HG03039 (cell line): ENCODE measurements around the gene TBCB.
"Not testable (repeated sequence)": the region's sequence is repeated elsewhere in the genome, so short reads cannot be mapped to it uniquely, and the experiment has no call there.

Source experiments
- ATAC-seq: cut with Tn5 transposase; IDR thresholded peaks from one replicate; pipeline ENCODE4 v1.9.1; 2021; ENCODE audit warnings: mild to moderate bottlenecking, moderate library complexity; ENCODE audit not compliant: unreplicated experiment

TBCB gene

GRCh38 chr19:36101550-36102327 is 13.5 kb upstream of the TBCB start:
- no peak for ATAC-seq

- no peak for ATAC-seq
Observed at GRCh38 chr19:36103040-36103626, 12.1 kb upstream of the TBCB start.

GRCh38 chr19:36103842-36104552 is 11.3 kb upstream of the TBCB start:
- ATAC-seq, result no peak

- no peak for ATAC-seq
Observed at GRCh38 chr19:36106441-36106840, 8.8 kb upstream of the TBCB start.

GRCh38 chr19:36106991-36107390 is 8.3 kb upstream of the TBCB start:
- ATAC-seq, result no peak

- no peak for ATAC-seq
Observed at GRCh38 chr19:36108684-36109083, 6.6 kb upstream of the TBCB start.

- no peak for ATAC-seq
Observed at GRCh38 chr19:36110487-36111199, 4.6 kb upstream of the TBCB start, which contains the start of gene OVOL3. TSS of gene OVOL3 (plus strand) at chr19:36111143. CDS start at chr19:36111203, 60 bp downstream.

GRCh38 chr19:36111200-36111539 is 4.1 kb upstream of the TBCB start:
- no peak for ATAC-seq

- no peak for ATAC-seq
Observed at GRCh38 chr19:36112678-36113077, 2.6 kb upstream of the TBCB start.

- ATAC-seq, result no peak
Observed at GRCh38 chr19:36113425-36113824, 1.8 kb upstream of the TBCB start.

GRCh38 chr19:36113894-36114720 is 1.2 kb upstream of the TBCB start:
- no peak for ATAC-seq

GRCh38 chr19:36114721-36115452 is 381 bp upstream of the TBCB start, which contains the start of gene POLR2I:
TSS of gene POLR2I (minus strand) at chr19:36114875. CDS start at chr19:36114856, 19 bp downstream.
- peak; percentile 75 for ATAC-seq

GRCh38 chr19:36116344-36116637 is 1.0 kb downstream of the TBCB start:
- ATAC-seq, result no peak

- no peak for ATAC-seq
Observed at GRCh38 chr19:36120092-36120983, 5.1 kb downstream of the TBCB start.

GRCh38 chr19:36120984-36121358 is 5.7 kb downstream of the TBCB start:
- no peak for ATAC-seq

GRCh38 chr19:36121486-36122124 is 6.3 kb downstream of the TBCB start:
- ATAC-seq, result no peak

GRCh38 chr19:36125557-36125956 is 10.3 kb downstream of the TBCB start:
- no peak for ATAC-seq

- no peak for ATAC-seq
Observed at GRCh38 chr19:36128392-36128736, 13.1 kb downstream of the TBCB start.

GRCh38 chr19:36131221-36131620 is 16.0 kb downstream of the TBCB start:
- ATAC-seq, result not testable (repeated sequence)
